Sigmoid colon (tissue), 7 donors: ENCODE measurements around the gene CCDC172. TPM values are rescaled to one million over a fixed set of nuclear protein-coding genes. Genes with fewer than 3 reads are reported as not detected.

Experiments
- DNase-seq: peaks from one replicate; pipeline ENCODE4 v3.0.0-alpha.2; 2019
- H3K27ac ChIP-seq, 4 donors: fragments of 200-600 bp; sonication (generic); one replicate each; pipeline ENCODE4 v1.5.1; 2016 to 2019; ENCODE audit warnings: mild to moderate bottlenecking in 1 of 4
- H3K27me3 ChIP-seq, 3 donors: fragments of 200-600 bp; sonication (generic); one replicate each; pipeline ENCODE4 v1.5.1; 2019; ENCODE audit warnings: mild to moderate bottlenecking in 1 of 3
- H3K36me3 ChIP-seq, 4 donors: fragments of 200-600 bp; sonication (generic); one replicate each; pipeline ENCODE4 v1.5.1; 2016 to 2019
- H3K4me1 ChIP-seq, 4 donors: fragments of 200-600 bp; sonication (generic); one replicate each; pipeline ENCODE4 v1.5.1; 2017 to 2019
- H3K4me3 ChIP-seq, 4 donors: fragments of 200-600 bp; sonication (generic); one replicate each; pipeline ENCODE4 v1.5.1; 2017 to 2019; ENCODE audit warnings: mild to moderate bottlenecking in 2 of 4, moderate library complexity in 1 of 4
- H3K9me3 ChIP-seq, 4 donors: fragments of 200-600 bp in 3 of 4; sonication (generic) in 3 of 4; one replicate each; pipeline versions ENCODE4 v1.5.1 to v1.6.1; 2013 to 2019
- EP300 ChIP-seq, 4 donors: sonication (generic); formaldehyde crosslinking; IDR thresholded peaks; one replicate each; pipeline ENCODE4 v1.6.1; 2017; ENCODE audit warnings: antibody characterized with exemption in 4 of 4
- POLR2A ChIP-seq, 2 donors: fragments of 450-650 bp; IDR thresholded peaks; one replicate each; pipeline ENCODE4 v1.6.1; 2016; ENCODE audit warnings: antibody characterized with exemption in 2 of 2, mild to moderate bottlenecking in 2 of 2, moderate library complexity in 2 of 2
- POLR2AphosphoS5 ChIP-seq, 4 donors: sonication (generic); formaldehyde crosslinking; IDR thresholded peaks; one replicate each; pipeline ENCODE4 v1.6.1; 2017; ENCODE audit warnings: antibody characterized with exemption in 4 of 4
- WGBS, 2 donors: extraction: QIAGEN DNeasy Blood & Tissue Kit; methylation state at CpG; one replicate each; pipeline ENCODE4 v1.1.7; 2013; 5-methylcytosine and 5-hydroxymethylcytosine counted together
- intact Hi-C: fragments of 100-400 bp; cut with DNase I; formaldehyde crosslinking; loops from one replicate; pipeline ENCODE4 v1.15.1; 2023
- polyA plus RNA-seq, 3 donors: library from polyadenylated mRNA; stranded (reverse); fragments of 200-250 nt; gene quantifications; one replicate each; pipeline ENCODE4 v1.2.3, GENCODE V29; 2013
- total RNA-seq, 4 donors: library from RNA; depleted of rRNA; stranded (reverse); fragments of >200 nt; gene quantifications; one replicate each; pipeline ENCODE4 v1.1.0, GENCODE V29; 2016
- TF ChIP-seq, protein P1 (sequence below), 4 experiments: fragments of 450-650 bp in 3 of 4; fragments of 200-600 bp in 1 of 4; IDR thresholded peaks; one replicate each; pipeline ENCODE4 v1.5.1; 2016 to 2019; ENCODE audit warnings: antibody characterized with exemption in 4 of 4, mild to moderate bottlenecking in 3 of 4, moderate library complexity in 2 of 4
- donor health status: healthy with polysubstance abuse.
- donor health status: Bipolar disorder and iron deficiency.
- donor health status: healthy.

The CCDC172 gene
- total and polyA plus RNA-seq, 7 donors, result not detected

DNA sequence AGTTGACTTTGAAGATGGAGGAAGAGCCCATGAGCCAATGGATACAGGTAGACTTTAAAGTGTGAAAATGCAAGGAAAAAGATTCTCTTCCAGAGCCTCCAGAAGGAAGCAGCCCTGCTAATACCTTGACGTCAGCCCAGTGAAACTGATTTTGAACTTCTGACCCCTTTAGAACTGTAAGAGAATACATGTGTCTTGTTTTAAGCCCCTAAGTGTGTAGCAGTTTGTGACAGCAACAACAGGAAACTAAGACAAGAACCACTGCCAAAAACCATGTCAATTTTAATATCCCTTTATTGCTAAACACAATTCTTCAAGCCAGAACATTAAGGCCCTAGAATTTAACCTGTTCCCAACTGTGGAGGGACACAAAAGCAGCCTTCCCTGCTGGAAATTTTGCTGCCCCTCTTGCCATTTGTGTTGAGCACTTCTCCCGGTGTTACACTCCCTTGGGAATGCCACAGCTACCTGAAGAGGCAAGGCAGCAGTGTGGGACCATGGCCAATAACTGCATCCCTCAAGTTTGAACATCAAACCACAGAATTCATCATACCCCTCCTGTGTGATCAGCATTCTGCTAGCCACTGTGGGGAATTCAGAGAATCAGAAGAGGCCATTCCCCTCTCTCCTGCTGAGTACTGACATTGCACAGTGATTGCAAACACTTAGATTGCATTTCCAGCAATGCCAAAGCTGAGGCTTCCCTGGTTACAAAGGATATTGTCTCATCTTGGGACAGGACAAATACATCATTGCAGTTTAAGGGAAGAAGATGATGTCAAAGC is 12.3 kb upstream of the CCDC172 start:
- H3K27ac ChIP-seq, result no peak overlapping the region
- H3K4me3 ChIP-seq, result no peak overlapping the region
- TF ChIP-seq EP300 (IDR thresholded peaks at IDR 0.05) (no peak), POLR2A (IDR thresholded peaks at IDR 0.05) (no peak), POLR2AphosphoS5 (IDR thresholded peaks at IDR 0.05) (no peak)
- TF ChIP-seq, protein P1, sequence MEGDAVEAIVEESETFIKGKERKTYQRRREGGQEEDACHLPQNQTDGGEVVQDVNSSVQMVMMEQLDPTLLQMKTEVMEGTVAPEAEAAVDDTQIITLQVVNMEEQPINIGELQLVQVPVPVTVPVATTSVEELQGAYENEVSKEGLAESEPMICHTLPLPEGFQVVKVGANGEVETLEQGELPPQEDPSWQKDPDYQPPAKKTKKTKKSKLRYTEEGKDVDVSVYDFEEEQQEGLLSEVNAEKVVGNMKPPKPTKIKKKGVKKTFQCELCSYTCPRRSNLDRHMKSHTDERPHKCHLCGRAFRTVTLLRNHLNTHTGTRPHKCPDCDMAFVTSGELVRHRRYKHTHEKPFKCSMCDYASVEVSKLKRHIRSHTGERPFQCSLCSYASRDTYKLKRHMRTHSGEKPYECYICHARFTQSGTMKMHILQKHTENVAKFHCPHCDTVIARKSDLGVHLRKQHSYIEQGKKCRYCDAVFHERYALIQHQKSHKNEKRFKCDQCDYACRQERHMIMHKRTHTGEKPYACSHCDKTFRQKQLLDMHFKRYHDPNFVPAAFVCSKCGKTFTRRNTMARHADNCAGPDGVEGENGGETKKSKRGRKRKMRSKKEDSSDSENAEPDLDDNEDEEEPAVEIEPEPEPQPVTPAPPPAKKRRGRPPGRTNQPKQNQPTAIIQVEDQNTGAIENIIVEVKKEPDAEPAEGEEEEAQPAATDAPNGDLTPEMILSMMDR (IDR thresholded peaks at IDR 0.05), result no peak
- WGBS, 2 donors, result 49 to 67% methylated on average over 2 of the region's 2 CpGs
- intact Hi-C loops, result no loop called here
- no peak for DNase-seq
- H3K4me1 ChIP-seq, result no peaks in the 10 kb centered on the region
- no peaks in the 10 kb centered on the region for H3K9me3 ChIP-seq
- H3K36me3 ChIP-seq, result no peaks in the 10 kb centered on the region
- no peaks in the 10 kb centered on the region for H3K27me3 ChIP-seq

DNA sequence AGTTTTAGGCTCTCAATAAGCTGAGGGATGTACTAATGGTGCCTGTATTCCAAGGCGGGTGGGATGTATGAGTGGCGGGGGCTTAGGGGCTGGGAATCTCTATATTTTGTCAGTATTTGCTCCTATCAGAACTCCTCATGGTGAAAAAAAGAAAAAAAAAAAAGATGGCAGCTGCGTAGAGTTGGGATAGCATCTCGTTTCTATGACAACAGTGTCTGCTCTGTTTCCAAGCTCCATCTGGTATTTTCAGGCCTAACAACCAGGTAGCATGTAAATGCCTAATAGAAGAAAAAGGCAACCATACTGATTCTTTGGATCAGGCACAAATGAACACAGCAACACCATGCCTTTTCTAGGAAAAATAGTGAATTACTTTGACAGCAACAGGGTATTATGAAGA is 11.7 kb upstream of the CCDC172 start:
- TF ChIP-seq, protein P1 (IDR thresholded peaks at IDR 0.05), result no peak
- no peak for TF ChIP-seq POLR2A (IDR thresholded peaks at IDR 0.05)
- no peak for TF ChIP-seq EP300 (IDR thresholded peaks at IDR 0.05)
- no peak for TF ChIP-seq POLR2AphosphoS5 (IDR thresholded peaks at IDR 0.05)
- Histone ChIP-seq H3K27me3 (no peaks in the 10 kb centered on the region), H3K4me1 (no peaks in the 10 kb centered on the region), H3K36me3 (no peaks in the 10 kb centered on the region), H3K9me3 (no peaks in the 10 kb centered on the region), H3K4me3 (no peak overlapping the region), H3K27ac (no peak overlapping the region)
- WGBS, 2 donors, result 73 to 86% methylated on average over 4 of the region's 4 CpGs
- no peak for DNase-seq
- intact Hi-C loops, result no loop called here

DNA sequence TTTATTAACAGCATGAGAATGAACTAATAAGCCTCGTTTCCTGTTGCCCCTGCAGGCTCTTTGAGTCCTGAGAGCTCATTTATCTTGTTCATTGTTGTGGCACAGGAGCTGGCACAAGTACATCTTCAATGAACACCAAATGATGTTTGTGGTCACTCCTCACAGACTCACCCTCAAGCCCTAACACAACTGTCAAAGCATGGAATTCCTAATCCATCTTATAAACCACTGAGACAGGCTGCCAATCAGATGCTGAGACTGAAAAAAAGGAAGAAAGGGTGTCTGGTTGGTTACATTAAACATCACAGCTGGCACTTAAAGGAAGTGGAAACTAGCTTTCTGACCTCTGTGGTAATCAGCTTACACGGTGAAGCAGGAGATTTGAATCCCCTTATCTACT is 7.7 kb upstream of the CCDC172 start:
- Histone ChIP-seq H3K36me3 (no peaks in the 10 kb centered on the region), H3K9me3 (no peaks in the 10 kb centered on the region), H3K27me3 (no peaks in the 10 kb centered on the region), H3K4me3 (no peak overlapping the region), H3K27ac (no peak overlapping the region), H3K4me1 (no peaks in the 10 kb centered on the region)
- TF ChIP-seq, protein P1 (IDR thresholded peaks at IDR 0.05), result no peak
- TF ChIP-seq EP300 (IDR thresholded peaks at IDR 0.05), result no peak
- intact Hi-C loops, result no loop called here
- WGBS, 2 donors, result 9 to 25% methylated on average over 2 of the region's 2 CpGs
- DNase-seq, result no peak

DNA sequence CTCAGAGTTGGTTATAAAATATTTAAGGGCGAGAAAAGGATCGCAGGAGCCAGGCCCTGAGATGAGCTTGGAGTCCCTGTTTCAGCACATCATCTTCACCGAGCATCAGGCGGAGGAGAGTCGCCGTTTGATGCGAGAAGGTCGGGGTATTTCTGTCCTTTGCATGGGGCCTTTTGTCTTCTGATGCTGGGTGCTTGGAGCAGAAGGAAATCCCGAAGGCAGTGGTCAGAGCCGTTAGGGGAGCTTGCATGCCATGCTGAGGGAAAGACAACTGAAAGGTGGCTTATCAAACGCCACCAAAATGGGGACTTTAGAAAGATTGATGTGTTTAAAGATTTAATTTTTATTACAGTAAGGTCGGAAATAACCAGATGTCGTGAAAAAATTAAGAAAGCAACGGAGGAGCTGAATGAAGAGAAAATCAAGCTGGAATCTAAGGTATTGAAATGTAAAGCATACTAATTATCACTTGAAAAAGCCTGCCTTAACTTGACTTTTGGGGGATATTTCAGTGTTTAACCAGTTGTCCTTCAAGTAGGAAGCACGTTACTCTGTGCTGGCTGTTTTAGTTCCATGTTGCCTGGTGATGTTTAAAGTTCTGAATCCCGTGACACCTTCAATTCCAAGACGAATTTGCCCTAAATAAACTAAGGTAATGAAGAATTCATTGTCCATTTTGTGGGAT is 845 bp downstream of the CCDC172 start:
- H3K4me3 ChIP-seq, result no peak overlapping the region
- H3K4me1 ChIP-seq, result no peaks in the 10 kb centered on the region
- no peaks in the 10 kb centered on the region for H3K9me3 ChIP-seq
- no peak for TF ChIP-seq POLR2AphosphoS5 (IDR thresholded peaks at IDR 0.05)
- TF ChIP-seq POLR2A (IDR thresholded peaks at IDR 0.05), result no peak
- TF ChIP-seq EP300 (IDR thresholded peaks at IDR 0.05), result no peak
- TF ChIP-seq, protein P1 (IDR thresholded peaks at IDR 0.05), result no peak
- WGBS, 2 donors, result 44 to 51% methylated on average over 17 of the region's 17 CpGs
- no peaks in the 10 kb centered on the region for H3K27me3 ChIP-seq
- H3K27ac ChIP-seq, result no peak overlapping the region
- intact Hi-C loops, result no loop called here
- no peak for DNase-seq
- no peaks in the 10 kb centered on the region for H3K36me3 ChIP-seq
